ENCODE measurements around the gene AGL. TPM values are rescaled to one million over a fixed set of nuclear protein-coding genes. Genes with fewer than 3 reads are reported as not detected.
"Not testable (repeated sequence)": the region's sequence is repeated elsewhere in the genome, so short reads cannot be mapped to it uniquely, and the experiment has no call there.

The AGL gene
- total RNA-seq, 1 experiment from 2014 or later, result 8.4 TPM

DNA sequence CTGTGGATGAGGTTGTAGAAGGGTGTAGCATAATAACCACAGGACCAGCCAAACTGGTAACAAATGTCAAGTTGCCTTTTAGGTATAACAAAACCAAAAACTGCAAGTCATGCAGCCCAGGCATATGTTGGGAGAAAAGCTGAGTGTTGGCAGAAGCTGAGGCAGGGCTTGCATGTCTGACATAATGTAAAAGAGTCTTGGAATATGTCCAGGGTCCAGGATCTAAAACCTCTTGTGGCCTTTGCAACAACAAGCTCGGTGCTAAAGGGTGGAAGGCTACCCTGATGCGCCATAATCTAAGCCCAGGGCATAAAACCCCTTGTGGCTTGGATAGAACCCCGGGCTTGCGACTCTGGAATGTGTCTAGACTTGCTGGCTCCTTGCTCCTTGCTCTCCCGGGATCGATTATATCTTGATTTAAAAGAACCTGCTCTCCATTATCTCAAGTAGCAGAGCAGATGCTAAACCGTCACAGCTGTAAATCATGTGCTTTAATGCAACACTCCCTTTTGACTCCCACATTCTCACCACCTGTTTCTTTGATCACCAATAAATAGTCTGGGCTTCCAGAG lies 93.1 kb downstream of the AGL start:
- DNase-seq (ENCODE audit: low read depth), result peak; percentile 75

DNA sequence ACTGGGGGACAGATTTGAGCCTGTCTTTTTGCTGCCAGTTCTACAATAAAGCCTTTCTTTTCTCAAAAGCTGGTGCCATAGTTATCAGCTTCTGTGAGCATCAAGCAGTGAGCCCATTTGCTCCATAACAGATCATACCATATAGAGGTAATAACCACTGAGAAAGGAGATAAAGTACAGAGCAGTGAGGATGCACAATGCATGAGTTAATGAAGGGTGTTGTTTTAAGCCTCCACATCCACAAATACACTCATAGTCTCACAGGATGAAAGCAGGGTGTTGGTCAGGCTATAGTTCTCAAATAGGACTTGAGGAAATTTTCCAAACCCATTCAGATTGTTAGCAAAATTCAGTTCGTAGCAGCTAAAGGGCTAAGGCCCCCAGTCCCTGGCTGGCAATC lies 94.0 kb downstream of the AGL start:
- no peak for DNase-seq (ENCODE audit: low read depth)

DNA sequence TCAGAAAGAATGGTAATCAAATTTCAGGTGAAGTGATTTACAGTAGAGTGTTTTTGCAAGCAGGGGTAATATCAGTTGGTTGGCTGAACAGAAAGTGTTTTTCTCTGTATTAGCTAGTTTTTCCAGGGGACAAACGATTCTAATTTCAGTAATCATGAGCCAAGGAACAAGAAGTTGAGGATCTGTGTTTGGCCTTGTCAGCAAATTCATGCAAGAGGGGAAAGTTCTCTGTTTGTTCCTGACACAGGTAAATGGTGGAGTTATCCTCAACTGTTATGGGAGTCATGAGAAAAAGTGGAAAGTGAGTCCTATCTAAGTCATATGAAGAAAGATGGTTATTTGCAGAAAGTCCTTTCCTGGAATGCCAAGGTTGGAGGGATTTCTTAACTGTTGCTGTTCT lies 95.0 kb downstream of the AGL start:
- no peak for DNase-seq (ENCODE audit: low read depth)

DNA sequence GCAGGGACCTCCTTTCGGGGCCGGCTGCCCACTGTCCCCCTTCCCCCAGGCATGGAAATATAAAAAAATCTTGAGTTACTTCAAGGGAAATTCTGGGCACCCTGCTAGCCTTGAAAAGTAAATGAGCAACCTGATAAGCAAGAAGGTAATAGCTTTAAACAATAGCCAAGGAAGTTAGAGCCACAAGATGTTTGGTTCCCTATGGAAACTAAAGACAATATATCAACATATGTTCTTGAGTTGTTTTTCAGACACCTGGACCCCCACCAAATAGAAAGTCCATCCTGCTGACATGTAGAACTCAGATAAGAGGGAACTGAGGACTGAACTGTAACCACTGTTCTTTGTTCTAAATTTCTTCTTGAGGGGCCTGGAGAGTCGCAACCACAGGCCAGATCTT lies 100.3 kb downstream of the AGL start:
- DNase-seq (ENCODE audit: low read depth), result no peak

DNA sequence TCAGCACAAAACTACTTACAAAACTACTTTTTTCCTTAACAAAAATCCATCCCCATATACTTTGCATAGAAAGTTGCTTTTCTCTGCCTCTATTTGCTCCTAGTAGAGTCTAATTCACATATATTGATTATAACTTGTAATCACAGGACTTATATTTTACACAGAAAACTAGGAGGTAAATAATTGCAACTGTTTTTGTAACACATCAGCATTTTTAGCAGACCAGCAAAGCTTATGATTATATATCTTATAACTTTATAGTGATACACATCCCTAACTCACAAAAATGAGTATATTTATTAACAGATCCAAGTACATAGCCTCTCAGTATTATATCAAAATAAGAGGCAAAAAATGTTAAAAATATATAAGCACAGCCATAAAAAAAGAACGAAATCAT lies 102.4 kb downstream of the AGL start:
- DNase-seq (ENCODE audit: low read depth), result no peak

DNA sequence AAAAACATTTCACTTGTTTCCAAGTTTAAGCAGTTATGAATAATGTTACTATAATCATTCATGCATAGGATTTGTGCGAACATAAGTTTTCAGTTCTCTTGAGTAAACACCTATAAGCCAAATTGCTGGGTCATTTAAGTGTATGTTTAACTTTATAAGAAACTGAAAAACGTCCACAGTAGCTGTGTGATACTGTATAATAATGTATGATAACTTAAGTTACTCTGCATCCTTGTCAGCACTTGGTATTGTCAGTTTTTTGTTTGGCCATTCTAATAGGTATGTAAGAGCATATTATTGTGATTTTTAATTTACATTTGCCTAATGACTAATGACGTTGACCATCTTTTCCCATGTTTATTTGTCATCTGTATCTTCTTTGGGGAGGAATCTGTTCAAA lies 105.2 kb downstream of the AGL start:
- no peak for DNase-seq (ENCODE audit: low read depth)

DNA sequence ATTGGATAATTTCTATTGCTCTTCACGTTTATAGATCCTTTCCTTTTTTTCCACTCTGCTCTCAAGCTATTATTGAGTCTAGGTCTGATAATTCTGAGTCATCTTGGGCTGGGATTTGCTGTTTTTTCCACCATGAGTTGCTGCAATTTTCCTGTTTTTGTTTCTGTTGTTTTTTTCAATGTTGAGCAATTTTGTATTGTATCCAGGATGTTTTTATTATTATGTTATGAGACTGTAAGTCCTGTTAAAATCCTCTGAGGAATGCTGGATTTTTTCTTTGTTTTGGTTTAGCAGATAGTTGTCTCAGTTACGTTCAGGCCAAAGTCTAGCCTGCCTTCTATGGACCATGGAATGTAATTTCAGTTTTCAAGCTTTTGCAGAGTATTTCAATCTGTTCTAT lies 106.6 kb downstream of the AGL start:
- DNase-seq (ENCODE audit: low read depth), result peak; percentile 41

DNA sequence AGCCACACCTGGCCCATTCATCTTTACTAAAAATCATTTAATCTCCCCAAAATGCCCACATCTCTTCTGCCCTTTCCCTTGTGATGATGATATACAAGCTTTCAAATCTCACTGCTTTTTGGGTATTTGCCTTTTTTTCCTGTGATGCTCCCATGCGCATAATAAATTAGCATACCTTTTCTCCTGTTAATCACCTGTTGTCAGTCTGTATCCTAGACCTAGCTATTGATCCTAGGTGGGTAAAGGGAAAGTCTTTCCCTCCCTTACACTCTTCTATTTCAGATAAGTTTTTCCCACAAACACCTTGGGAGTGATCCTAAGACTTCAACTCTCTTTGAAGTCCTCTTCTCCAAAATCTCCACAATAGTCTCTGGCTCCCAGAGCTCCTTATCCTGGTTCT lies 107.7 kb downstream of the AGL start:
- no peak for DNase-seq (ENCODE audit: low read depth)

DNA sequence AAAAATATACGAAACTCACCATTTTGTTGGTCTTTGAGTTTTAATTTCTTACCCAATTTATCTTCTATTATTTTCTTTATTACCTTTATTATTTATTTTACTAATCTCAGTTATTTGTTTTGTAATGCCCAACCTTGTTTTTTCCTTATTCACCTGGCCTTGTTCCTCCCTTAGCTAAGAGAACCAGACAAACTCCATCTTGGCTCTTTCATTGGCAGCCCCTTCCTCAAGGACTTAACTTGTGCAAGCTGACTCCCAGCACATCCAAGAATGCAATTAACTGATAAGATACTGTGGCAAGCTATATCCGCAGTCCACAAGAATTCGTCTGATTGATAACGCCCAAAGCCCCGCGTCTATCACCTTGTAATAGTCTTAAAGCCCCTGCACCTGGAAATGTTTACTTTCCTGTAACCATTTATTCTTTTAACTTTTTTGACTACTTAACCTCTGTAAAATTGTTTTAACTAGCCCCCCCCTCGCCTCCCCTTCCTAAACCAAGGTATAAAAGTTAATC lies 109.1 kb downstream of the AGL start:
- not testable (repeated sequence) for DNase-seq (ENCODE audit: low read depth)

DNA sequence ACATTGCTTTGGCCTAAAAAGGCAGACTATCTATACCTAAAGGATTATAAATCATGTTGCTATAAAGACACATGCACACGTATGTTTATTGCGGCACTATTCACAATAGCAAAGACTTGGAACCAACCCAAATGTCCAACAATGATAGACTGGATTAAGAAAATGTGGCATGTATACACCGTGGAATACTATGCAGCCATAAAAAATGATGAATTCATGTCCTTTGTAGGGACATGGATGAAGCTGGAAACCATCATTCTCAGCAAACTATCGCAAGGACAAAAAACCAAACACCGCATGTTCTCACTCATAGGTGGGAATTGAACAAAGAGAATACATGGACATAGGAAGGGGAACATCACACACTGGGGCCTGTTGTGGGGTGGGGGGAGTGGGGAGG lies 110.1 kb downstream of the AGL start:
- DNase-seq (ENCODE audit: low read depth), result not testable (repeated sequence)

DNA sequence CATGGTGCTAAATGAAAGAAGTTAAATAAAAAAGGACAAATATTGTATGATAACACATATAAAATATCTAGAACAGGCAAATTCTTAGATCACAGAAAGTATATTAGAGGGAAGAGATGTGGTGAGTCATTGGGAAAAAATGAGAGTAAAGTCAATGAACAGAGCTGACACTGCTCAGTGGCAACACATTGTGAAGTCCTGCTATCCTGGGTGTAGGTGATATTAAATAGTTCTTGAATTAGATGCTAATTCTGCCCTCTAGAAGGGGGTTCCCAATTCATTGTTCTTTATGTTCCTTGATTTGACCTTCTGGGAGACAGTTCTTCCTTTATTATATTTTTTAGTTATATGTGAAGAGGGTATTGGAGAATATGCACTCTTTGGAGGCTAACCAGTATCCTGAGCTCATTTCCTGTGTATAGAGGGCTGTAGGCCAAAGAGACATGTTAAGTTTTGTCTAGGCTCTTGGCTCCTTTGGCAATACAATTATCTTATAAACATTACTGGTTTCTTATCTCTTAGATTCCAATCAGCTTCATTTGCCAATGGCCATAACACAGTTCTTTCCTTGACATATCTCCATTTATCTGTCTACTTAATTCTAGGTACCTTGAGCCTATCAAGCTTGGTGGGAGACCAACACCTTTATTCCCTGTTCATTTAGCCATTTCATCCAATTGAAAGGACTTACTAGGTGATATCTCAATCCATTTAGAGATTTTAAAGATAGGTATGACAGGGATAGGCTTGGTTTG lies 113.1 kb downstream of the AGL start:
- peak; percentile 81 for DNase-seq (ENCODE audit: low read depth)

DNA sequence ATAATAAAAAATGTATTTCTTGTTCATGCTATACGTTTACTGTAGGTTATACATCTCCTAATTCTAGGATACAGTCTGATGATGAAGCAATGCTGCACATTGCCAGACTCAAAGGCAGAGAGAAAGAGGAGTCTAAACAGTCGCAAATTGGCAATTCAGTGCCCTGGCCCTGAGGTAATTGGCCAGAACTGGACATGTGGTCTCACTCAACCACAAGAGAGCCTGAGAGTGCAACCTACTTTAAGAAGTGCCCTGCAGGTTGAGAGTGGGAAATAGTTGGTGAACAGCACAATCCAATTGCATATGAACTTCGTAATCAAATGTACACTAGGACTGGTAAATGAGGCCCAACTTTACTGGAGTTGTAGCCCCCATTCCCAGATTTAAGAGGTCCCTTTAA lies 114.6 kb downstream of the AGL start:
- DNase-seq (ENCODE audit: low read depth), result no peak

DNA sequence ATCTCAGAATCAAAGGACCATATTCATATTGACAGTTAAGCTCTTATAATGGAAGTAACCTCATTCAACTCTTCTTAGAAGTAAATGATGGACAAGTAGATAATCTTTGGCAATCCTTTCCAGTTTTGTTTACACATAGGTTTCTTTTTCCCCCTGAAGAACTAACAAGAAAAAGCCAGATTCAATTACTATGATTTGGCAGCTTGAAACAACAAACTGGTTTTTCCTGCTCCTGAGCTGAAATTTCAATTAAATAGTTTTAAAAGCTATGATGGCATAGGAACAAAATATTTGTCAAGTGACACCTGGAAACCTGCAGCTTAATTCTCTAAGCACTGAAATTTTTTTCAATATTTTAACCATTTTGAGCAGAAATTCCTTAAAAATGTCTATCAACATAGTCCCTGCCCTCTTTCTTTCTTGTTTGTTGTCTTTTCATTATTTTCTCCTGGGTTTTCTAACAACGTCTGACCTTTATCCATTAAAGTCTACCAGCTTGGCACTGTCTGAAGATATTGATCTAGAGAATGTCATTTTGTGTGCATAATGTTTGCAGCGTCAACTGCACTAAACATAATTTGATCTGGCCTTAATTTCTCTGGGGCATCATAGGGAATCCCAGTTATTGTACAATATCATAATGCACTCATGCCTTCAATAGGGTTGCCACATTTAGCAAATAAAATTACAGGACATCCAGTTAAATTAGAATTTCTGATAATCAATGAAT lies 115.7 kb downstream of the AGL start:
- no peak for DNase-seq (ENCODE audit: low read depth)

DNA sequence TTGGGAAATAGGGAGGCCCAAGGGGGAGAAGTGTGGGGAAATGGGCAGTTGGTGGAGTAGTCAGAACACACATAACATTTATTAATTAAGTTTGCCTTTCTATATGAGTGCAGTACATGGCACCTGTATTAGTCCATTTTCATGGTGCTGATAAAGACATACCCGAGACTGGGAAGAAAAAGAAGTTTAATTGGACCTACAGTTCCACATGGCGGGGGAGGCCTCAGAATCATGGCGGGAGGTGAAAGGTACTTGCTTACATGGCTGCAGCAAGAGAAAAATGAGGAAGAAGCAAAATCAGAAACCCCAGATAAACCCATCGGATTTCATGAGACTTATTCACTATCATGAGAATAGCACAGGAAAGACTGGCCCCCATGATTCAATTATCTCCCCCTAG lies 118.1 kb downstream of the AGL start:
- no peak for DNase-seq (ENCODE audit: low read depth)

DNA sequence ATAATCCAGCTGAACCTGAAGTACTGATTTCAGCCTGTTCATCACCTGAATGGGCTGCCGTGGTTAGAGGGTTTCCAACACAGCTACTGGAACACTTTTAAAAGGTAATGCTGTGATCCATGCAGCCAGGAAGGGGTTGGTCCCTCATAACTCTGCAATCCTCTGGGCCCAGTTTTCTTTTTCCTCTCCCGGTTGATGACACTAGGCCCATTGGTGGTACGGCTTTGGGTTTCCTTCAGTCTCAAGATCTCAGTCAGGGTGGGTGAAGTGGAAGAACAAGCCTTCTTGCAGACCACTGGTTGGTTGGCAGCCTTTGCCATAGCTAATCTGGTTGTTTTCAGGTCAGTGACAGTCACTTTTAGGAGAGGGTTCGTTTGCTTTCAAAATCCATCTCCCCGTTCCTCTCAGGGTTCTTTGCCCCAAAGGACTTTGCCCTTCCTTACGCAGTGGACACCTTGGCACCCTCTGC lies 119.1 kb downstream of the AGL start:
- peak; percentile 8 for DNase-seq (ENCODE audit: low read depth)

DNA sequence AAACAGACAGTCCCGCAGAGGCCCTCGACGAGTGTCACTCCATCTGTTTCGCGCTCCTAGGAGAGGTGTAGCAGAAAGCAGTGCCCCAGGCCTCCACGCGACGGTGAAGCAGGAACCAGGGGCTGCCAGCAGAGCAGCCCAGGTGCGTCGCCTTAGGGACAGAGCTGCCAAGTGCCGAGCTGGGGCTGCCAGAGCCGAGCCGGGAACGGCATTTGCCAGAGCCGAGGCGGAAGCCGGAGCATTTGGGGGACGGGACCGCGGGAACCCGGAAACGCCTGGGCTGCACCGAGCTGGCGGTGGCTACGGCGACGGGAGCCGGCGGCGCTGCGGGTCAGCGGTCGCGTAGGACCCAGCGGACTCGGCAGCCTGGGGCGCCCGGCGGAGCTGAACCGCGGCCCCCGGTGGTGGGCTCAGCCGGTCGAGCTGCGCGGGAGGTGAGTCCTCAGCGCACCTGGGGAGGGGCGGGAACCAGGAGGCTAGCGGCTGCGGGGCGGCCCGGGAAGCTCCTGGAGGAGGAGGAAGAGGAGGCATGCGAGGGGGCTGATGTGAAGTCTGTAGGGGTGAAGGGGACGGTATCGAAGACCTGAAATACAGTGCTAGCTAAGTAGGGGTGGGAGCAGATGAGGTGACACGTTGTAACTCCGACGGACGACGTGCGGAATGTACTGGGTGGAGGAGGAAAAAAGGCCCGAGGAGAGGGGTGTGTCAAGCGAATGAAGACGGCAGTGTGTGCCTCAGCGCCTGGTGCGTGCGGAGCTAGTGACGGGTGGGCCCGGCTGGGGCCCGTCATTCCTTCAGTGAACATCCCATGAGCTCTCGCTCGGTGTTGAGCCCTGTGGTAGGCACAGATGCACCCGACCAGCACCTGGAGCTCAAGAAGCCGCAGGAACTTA lies 119.8 kb downstream of the AGL start, which contains the start of gene SLC35A3:
TSS of gene SLC35A3 (plus strand) at position 268 of the 893 bp plus-strand sequence. CDS start 23,559 bp downstream, outside the sequence.
- DNase-seq (ENCODE audit: low read depth), result peak; percentile 72

DNA sequence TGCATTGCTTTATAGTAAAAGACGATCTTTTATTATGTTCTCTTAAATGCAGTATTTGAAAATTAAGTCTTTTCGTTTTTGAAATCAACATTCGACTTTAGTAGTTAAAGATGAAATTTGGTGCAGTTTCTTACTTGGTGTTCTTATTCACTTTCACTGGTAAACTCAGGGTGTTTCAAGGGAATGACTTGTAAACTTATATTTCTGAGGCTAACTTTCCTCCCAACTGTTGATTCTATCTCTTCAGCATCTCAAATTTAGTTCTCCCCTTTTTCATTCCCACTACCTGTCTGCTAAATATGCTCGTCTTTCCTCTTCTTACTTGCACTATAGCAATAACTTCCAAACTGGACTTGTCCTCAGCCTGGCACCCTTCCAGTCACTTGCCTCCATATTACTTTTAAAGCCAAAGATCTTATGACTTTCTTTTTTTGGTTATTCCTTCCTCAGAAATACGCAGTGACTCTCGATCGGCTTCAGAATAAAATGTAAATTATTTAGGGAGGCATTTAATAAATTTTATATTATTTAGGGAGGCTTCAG lies 120.6 kb downstream of the AGL start:
- peak; percentile 12 for DNase-seq (ENCODE audit: low read depth)

DNA sequence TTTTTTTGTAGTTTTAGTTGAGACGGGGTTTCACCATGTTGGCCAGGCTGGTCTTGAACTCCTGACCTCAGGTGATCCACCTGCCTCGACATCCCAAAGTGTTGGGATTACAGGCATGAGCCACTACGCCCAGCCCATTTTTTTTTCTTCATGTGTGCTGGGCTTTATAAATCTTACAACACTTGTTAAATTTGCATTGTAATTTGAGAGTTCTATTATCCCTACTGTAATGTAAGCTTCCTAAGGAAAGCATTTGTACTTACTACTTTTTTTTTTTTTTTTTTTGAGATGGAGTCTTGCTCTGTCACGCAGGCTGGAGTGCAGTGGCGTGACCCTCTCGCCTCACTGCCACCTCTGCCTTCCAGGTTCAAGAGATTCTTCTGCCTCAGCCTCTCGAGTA lies 121.9 kb downstream of the AGL start:
- not testable (repeated sequence) for DNase-seq (ENCODE audit: low read depth)
